ENCODE measurements around the gene SH3RF2.

- TF ChIP-seq CTCF (conservative IDR thresholded peaks at IDR 0.05 in 1 of 2, IDR thresholded peaks at IDR 0.05 in 1 of 2; ENCODE audit: extremely low read depth in 1 of 2, insufficient read depth in 1 of 2, low read depth in 1 of 2, low read length in 2 of 2) = no peak
- no peak for TF ChIP-seq EZH2 (IDR thresholded peaks at IDR 0.05; ENCODE audit: borderline replicate concordance, low read length)
Observed at GRCh38 chr5:146015001-146015400, 78.6 kb downstream of the SH3RF2 start.
